AG09319 (cell line): ENCODE measurements around the gene GIGYF2.

Source experiments
- DNase-seq: peaks from one replicate; pipeline ENCODE4 v3.0.0-alpha.2; 2010; ENCODE audit warnings: low read depth; ENCODE audit errors: extremely low read depth
- CTCF ChIP-seq: IDR thresholded peaks from 2 replicates; pipeline ENCODE4 v1.5.1; 2011; ENCODE audit warnings: low read depth, mild to moderate bottlenecking, inconsistent platforms, low read length, moderate library complexity

The GIGYF2 gene

GRCh38 chr2:232693344-232693743 lies 3.8 kb upstream of the GIGYF2 start:
- no peak for DNase-seq
- TF ChIP-seq CTCF = no peak

GRCh38 chr2:232696609-232697058 lies 497 bp upstream of the GIGYF2 start:
- no peak for TF ChIP-seq CTCF
- DNase-seq = no peak

DNA sequence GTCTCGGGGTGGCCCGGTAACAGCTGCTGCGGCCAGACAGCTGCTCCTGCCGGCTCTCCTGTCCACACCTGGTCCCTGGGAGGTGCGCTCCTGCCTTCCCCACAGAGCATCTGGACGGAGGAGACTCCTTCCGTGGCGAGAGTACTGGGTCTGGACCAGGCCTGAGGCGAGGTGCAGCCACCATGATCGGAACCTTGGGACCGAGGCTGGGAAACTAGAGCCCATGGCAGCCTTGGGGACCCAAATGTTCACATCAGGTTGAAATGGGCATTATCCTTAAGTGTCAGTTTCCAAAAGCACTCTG lies 628 bp downstream of the GIGYF2 start:
- DNase-seq = no peak
- no peak for TF ChIP-seq CTCF

- DNase-seq = no peak
- TF ChIP-seq CTCF = no peak
These were observed 1.5 kb downstream of the GIGYF2 start for GRCh38 chr2:232698556-232699091.

GRCh38 chr2:232699110-232699509 lies 2.0 kb downstream of the GIGYF2 start:
- no peak for DNase-seq
- no peak for TF ChIP-seq CTCF

- no peak for TF ChIP-seq CTCF
- DNase-seq = no peak
These were observed 3.0 kb downstream of the GIGYF2 start for GRCh38 chr2:232700154-232700553.

DNA sequence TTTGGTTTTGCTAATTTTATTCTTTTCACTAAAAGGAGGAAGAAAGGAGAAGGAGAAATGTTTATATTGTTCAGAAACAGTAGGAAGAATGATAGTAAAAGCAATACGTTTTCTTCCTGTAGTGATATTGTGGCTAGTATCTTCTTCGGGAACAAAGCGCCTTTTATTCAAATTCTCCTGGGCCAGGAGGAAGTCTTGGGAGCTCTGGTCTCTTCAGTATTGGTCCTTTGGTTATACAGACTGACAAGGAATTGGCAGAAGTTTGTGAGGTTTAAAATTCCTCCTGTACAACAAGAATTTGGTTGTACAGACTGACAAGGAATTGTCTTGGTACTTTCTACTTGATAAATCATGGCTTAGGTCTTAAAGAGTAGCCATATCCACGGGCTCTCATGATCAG lies 9.9 kb downstream of the GIGYF2 start:
- DNase-seq = no peak
- no peak for TF ChIP-seq CTCF
